KMS-11 (cell line): ENCODE data around the gene IGF2R.

Experiments
- H2AFZ ChIP-seq: fragments of 200-600 bp; sonication (generic); 2 replicates; pipeline ENCODE4 v1.6.1; 2016; ENCODE audit warnings: antibody characterized with exemption, mixed run types, low read depth
- H3K27ac ChIP-seq: fragments of 200-600 bp; sonication (generic); 2 replicates; pipeline ENCODE4 v1.6.1; 2016; ENCODE audit warnings: mild to moderate bottlenecking, mixed run types
- H3K27me3 ChIP-seq: fragments of 200-600 bp; sonication (generic); 2 replicates; pipeline ENCODE4 v1.6.1; 2017; ENCODE audit warnings: mild to moderate bottlenecking, low read depth, mixed run types, moderate library complexity; ENCODE audit not compliant: insufficient read depth
- H3K36me3 ChIP-seq: fragments of 200-600 bp; sonication (generic); 2 replicates; pipeline ENCODE4 v1.6.1; 2017; ENCODE audit warnings: mild to moderate bottlenecking, mixed run types; ENCODE audit not compliant: insufficient read depth
- H3K4me1 ChIP-seq: fragments of 200-600 bp; sonication (generic); 2 replicates; pipeline ENCODE4 v1.6.1; 2016; ENCODE audit warnings: mild to moderate bottlenecking, low read depth, mixed run types; ENCODE audit not compliant: poor library complexity, severe bottlenecking
- H3K4me2 ChIP-seq: fragments of 200-600 bp; sonication (generic); 2 replicates; pipeline ENCODE4 v1.7.0; 2016; ENCODE audit warnings: mild to moderate bottlenecking, mixed run types
- H3K4me3 ChIP-seq: fragments of 200-600 bp; sonication (generic); IDR thresholded peaks from 2 replicates; pipeline ENCODE4 v1.6.1; 2017; ENCODE audit warnings: low read depth, low read length, mixed read lengths; ENCODE audit not compliant: insufficient read depth
- H3K79me2 ChIP-seq: fragments of 200-600 bp; sonication (generic); 2 replicates; pipeline ENCODE4 v1.6.1; 2016; ENCODE audit warnings: low read depth, mixed run types; ENCODE audit not compliant: insufficient read depth
- H3K9ac ChIP-seq: fragments of 200-600 bp; sonication (generic); 2 replicates; pipeline ENCODE4 v1.6.1; 2016; ENCODE audit warnings: mild to moderate bottlenecking, mixed run types
- H4K20me1 ChIP-seq: fragments of 200-600 bp; sonication (generic); 2 replicates; pipeline ENCODE4 v1.6.1; 2016; ENCODE audit warnings: mild to moderate bottlenecking, mixed run types; ENCODE audit not compliant: insufficient read depth
- TF ChIP-seq, protein P1 (sequence below): fragments of 200-600 bp; sonication (generic); conservative IDR thresholded peaks from 2 replicates; pipeline ENCODE4 v1.6.1; 2017; ENCODE audit warnings: low read depth, mild to moderate bottlenecking, antibody characterized with exemption, low read length, moderate library complexity, mixed read lengths

Gene IGF2R

DNA sequence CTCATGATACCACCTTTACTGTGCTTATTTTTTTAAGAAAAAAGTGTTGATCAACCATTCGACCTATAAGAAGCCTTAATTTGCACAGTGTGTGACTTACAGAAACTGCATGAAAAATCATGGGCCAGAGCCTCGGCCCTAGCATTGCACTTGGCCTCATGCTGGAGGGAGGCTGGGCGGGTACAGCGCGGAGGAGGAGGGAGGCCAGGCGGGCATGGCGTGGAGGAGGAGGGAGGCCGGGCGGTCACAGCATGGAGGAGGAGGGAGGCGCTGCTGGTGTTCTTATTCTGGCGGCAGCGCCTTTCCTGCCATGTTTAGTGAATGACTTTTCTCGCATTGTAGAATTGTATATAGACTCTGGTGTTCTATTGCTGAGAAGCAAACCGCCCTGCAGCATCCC lies 137.1 kb downstream of the IGF2R start:
- no peaks in the 10 kb centered on the region for H3K36me3 ChIP-seq
- H3K27ac ChIP-seq = no peak overlapping the region
- H3K4me2 ChIP-seq = no peak overlapping the region
- H2AFZ ChIP-seq = no peak overlapping the region
- H4K20me1 ChIP-seq = no peaks in the 10 kb centered on the region
- H3K27me3 ChIP-seq = no peaks in the 10 kb centered on the region
- no peak overlapping the region for H3K9ac ChIP-seq
- no peaks in the 10 kb centered on the region for H3K79me2 ChIP-seq
- H3K4me3 ChIP-seq = no peak overlapping the region
- TF ChIP-seq, protein P1, sequence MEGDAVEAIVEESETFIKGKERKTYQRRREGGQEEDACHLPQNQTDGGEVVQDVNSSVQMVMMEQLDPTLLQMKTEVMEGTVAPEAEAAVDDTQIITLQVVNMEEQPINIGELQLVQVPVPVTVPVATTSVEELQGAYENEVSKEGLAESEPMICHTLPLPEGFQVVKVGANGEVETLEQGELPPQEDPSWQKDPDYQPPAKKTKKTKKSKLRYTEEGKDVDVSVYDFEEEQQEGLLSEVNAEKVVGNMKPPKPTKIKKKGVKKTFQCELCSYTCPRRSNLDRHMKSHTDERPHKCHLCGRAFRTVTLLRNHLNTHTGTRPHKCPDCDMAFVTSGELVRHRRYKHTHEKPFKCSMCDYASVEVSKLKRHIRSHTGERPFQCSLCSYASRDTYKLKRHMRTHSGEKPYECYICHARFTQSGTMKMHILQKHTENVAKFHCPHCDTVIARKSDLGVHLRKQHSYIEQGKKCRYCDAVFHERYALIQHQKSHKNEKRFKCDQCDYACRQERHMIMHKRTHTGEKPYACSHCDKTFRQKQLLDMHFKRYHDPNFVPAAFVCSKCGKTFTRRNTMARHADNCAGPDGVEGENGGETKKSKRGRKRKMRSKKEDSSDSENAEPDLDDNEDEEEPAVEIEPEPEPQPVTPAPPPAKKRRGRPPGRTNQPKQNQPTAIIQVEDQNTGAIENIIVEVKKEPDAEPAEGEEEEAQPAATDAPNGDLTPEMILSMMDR = no peak
- H3K4me1 ChIP-seq = no peaks in the 10 kb centered on the region

DNA sequence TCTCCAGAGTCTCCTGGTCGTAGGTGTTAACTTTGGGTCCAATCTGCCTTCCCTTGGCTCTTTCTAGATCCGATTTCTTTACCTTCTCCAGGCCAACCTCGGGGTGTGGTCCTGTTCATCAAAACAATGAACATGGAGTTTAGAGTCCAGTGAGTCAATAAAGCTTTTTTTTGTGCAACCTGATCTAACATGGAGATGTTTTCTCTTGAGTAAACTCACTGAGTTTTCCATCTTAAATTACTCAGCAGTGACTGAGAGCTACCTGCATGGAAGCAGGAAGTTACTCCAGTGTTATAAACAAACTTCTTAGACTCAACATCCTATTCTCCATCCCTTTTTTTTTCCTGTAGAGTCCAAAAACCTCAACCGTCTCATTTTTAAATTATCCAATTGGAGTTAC lies 137.8 kb downstream of the IGF2R start:
- no peak overlapping the region for H3K9ac ChIP-seq
- H3K4me2 ChIP-seq = no peak overlapping the region
- H3K27ac ChIP-seq = no peak overlapping the region
- TF ChIP-seq, protein P1 = no peak
- no peaks in the 10 kb centered on the region for H3K4me1 ChIP-seq
- H3K79me2 ChIP-seq = no peaks in the 10 kb centered on the region
- H4K20me1 ChIP-seq = no peaks in the 10 kb centered on the region
- H3K4me3 ChIP-seq = no peak overlapping the region
- H3K27me3 ChIP-seq = no peaks in the 10 kb centered on the region
- H2AFZ ChIP-seq = no peak overlapping the region
- H3K36me3 ChIP-seq = no peaks in the 10 kb centered on the region

DNA sequence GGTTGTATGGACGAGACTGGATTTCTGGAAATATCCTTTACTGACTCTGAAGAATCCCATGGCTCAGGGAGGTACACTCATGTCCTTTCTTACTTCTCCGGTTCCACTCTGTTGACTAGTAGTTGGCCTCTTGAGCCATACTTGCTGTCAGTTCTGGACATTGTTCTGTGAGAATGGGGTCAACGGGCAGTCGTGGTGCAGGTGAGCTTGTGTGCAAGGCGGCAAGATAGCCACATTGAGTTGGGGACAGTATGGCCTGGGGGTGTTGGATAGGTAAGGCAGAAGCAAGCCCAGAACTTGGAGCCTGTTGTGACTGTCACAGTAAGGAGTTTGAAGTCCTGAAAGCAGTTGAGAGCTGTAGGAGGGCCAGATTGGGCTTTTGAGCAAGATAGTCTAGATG lies 139.2 kb downstream of the IGF2R start:
- no peak overlapping the region for H3K9ac ChIP-seq
- TF ChIP-seq, protein P1 = no peak
- H3K36me3 ChIP-seq = no peaks in the 10 kb centered on the region

DNA sequence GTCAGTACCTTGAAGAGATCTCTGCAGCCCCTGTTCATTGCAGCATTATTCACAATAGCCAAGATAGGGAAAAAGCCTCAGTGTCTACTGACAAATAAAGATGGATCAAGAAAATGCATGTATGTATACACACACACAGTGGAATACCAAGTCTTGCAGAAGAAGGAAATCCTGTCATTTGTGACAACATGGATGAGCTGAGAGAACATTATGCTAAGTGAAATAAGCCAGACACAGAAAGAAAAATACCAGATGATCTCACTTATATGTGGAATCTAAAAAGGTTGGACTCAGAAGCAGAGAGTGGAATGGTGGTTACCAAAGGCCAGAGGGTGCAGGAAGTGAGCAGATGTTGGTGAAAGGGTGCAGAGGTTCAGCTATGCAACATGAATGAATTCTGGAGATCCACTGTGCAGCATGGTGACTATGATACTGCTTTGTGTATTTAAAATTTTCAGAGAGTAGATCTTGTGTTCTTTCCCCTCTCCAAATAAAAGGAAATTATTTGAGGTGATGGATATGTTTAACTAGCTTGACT lies 141.8 kb downstream of the IGF2R start:
- Histone ChIP-seq H2AFZ (no peak overlapping the region), H3K4me2 (no peak overlapping the region), H3K4me1 (no peaks in the 10 kb centered on the region), H3K9ac (no peak overlapping the region), H4K20me1 (no peaks in the 10 kb centered on the region), H3K27ac (no peak overlapping the region), H3K27me3 (no peaks in the 10 kb centered on the region), H3K79me2 (no peaks in the 10 kb centered on the region), H3K4me3 (no peak overlapping the region), H3K36me3 (no peaks in the 10 kb centered on the region)
- TF ChIP-seq, protein P1 = no peak

More for the DNA sequence above, 139.2 kb downstream of the IGF2R start:
- no peak overlapping the region for H2AFZ ChIP-seq
- H3K27me3 ChIP-seq = no peaks in the 10 kb centered on the region
- H3K27ac ChIP-seq = no peak overlapping the region
- H3K79me2 ChIP-seq = no peaks in the 10 kb centered on the region
- H3K4me3 ChIP-seq = no peak overlapping the region
- H3K4me1 ChIP-seq = no peaks in the 10 kb centered on the region
- no peak overlapping the region for H3K4me2 ChIP-seq
- H4K20me1 ChIP-seq = no peaks in the 10 kb centered on the region
